Measurements from ENCODE around the gene MAFF. TPM values are rescaled to one million over a fixed set of nuclear protein-coding genes. Genes with fewer than 3 reads are reported as not detected.
A peak's percentile ranks its signal among the peaks of the same experiment; 100 is the strongest.
"Not testable (repeated sequence)": the region's sequence is repeated elsewhere in the genome, so short reads cannot be mapped to it uniquely, and the experiment has no call there.

Gene MAFF
- total RNA-seq (2014; rRNA removed; shearing (Covaris generic)): 2.6 and 5.3 TPM in 2 replicates

DNA sequence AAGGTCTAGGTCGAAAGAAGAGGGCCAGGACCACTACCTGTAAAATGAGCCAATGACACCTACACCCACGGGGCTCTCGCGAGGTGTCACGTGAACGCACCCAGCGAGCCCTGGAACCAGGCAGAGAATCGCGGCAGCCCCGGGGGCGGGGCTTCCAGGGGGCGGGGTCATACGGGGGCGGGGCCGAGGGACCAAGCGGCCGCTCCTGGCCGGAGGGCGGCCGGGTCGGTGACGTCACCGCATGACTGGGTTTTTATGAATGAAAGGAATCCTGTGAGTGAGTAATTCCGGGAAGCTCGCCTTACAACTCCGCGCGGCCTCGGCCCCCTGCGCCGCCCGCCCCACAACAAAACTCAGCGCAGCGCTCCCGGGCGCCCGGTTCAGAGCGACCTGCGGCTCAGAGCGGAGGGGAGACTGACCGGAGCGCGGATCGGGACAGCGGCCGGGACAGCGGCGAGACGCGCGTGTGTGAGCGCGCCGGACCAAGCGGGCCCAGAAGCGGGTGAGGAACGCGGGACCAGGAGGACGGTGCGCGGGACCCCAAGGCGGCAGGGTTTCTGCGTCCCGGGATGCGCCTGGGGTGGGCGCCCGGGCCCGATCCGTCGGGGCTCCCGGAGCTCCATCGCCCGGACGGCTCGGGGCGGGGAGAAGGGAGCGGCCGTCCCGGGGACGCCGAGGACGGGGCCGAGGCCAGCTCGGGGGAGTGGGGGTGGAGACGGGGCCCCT, at the start of gene MAFF:
MAFF (plus strand) TSS at position 284 of the 726 bp plus-strand sequence. CDS start 11,860 bp downstream, outside the sequence.
- Histone ChIP-seq H3K36me3 (replicated peaks; ENCODE audit: control insufficient read depth, insufficient read depth, low read length) (no peaks in the 10 kb centered on the region), H3K27me3 (ENCODE audit: control insufficient read depth, insufficient read depth, low read length) (peaks cover 12% of the 10 kb centered on the region), H3K4me3 (ENCODE audit: insufficient read depth, low read depth, low read length) (peak within 1 kb of the TSS; percentile 75)
- peak; percentile 99 for DNase-seq

DNA sequence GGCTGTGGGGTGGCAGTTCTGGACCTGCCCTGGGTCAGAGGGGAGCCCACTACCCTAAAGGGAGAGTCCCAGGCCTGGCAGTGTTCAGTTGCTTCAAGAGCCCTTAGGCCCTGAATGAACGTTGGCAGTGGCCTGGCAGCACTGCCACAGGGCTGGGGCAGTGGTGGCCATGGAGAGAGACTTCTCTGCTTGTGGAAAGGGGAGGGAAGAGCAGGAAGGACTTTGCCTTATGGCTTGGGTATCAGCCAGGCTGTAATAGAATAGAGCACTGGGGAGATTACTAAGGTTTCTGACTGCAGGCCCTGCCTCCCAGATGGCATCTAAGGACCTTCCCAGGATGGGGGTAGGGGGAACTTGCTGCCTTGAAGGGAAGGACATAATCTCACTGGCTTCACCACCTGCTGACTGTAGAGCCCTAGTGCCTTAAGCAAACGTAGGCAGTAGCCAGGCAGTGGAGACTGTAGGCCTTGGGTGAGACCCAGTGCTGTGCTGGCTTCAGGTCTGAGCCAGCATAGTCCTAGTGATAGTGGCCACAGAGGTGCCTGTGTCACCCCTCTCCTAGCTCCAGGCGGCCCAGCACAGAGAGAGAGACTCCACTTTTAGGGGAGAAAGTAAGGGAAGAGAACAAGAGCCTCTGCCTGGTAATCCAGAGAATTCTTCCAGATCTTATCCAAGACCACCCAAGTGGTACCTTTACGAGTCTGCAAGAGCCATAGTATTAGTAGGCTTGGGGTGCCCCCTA, 47.8 kb upstream of the MAFF start:
- Histone ChIP-seq H3K36me3 (replicated peaks; ENCODE audit: control insufficient read depth, insufficient read depth, low read length) (no peaks in the 10 kb centered on the region), H3K4me3 (ENCODE audit: insufficient read depth, low read depth, low read length) (no peak overlapping the region)
- DNase-seq: no peak

DNA sequence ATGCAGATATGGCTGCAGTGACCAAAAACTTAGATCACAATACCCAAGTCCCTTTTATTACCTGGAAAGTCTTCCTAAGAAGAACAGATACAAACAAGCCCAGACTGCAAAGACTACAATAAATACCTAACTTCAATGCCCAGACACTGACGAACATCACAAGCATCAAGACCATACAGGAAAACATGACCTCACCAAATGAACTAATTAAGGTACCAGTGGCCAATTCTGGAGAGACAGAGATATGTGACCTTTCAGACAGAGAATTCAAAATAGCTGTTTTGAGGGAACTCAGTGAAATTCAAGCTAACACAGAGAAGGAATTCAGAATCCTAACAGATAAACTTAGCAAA, 47.3 kb upstream of the MAFF start:
- H3K36me3 ChIP-seq (replicated peaks; ENCODE audit: control insufficient read depth, insufficient read depth, low read length); H3K27me3 ChIP-seq (ENCODE audit: control insufficient read depth, insufficient read depth, low read length); H3K4me3 ChIP-seq (ENCODE audit: insufficient read depth, low read depth, low read length); DNase-seq: not testable (repeated sequence)

More for the DNA sequence above, 47.8 kb upstream of the MAFF start:
- no peaks in the 10 kb centered on the region for H3K27me3 ChIP-seq (ENCODE audit: control insufficient read depth, insufficient read depth, low read length)

DNA sequence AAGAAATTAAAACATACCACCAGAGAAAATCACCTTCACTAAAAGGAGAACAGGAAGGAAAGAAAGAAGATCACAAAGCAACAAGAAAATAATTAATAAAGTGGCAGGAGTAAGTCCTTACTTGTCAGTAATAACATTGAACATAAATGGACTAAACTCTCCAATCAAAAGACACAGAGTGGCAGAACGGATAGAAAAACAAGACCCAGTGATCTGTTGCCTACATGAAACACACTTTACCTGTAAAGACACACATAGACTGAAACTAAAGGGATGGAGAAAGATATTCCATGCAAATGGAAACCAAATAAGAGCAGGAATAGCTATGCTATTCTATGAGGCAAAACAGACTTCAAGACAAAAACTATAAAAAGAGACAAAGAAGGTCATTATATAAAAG, 46.1 kb upstream of the MAFF start:
- no peak overlapping the region for H3K4me3 ChIP-seq (ENCODE audit: insufficient read depth, low read depth, low read length)
- H3K27me3 ChIP-seq (ENCODE audit: control insufficient read depth, insufficient read depth, low read length): no peaks in the 10 kb centered on the region

DNA sequence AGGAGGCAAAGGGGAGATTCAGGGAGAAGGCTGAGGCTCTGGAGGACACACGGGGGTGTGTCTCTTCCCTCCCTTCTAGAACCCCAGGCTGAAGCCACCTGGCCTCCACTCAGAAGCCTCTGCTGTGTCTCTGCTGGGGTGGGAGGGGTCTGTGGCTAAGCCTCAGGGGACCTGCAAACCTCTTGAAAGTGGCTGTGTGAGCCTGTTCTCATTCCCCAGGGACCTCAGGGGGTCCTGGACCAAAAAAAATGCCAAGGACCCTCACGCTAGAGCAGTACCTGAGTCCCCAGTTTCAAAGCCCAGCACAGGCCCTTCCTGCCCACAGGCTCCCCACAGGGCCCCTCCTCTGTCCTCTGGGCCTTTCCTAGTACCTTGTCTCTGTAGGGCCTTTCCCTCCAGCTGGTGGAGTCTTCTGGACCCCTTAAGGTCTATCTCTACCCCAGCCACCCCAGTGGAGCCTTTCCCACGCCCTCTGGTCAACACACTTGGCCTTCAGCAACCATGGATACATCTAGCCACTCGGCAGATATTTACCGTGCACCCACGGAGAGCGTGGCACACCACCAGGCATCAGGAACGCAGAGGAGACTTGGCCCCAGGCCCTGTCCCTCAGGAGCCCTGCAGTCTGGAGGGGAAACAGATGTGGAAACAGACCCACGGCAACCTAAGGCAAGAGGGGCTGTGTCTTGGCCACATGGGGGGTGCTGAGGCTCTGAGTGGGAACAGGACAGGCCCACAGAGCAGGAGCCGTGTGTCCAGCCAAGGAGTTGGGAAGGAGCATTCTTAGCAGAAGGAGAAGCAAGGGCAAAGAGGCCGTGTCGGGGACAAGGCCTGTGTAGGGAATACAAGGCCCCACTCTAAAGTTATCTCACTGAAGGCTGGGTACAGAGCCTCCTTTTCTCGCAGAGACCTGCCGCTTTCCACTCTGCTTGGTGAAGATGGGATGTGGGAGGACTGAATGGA, 38.6 kb upstream of the MAFF start:
- no peak overlapping the region for H3K4me3 ChIP-seq (ENCODE audit: insufficient read depth, low read depth, low read length)
- no peaks in the 10 kb centered on the region for H3K27me3 ChIP-seq (ENCODE audit: control insufficient read depth, insufficient read depth, low read length)
- DNase-seq: peak; percentile 15
- no peaks in the 10 kb centered on the region; the same call in 1 of the 2 replicates for H3K36me3 ChIP-seq (replicated peaks; ENCODE audit: control insufficient read depth, insufficient read depth, low read length)

More for the DNA sequence above, 46.1 kb upstream of the MAFF start:
- H3K36me3 ChIP-seq (replicated peaks; ENCODE audit: control insufficient read depth, insufficient read depth, low read length): no peaks in the 10 kb centered on the region
- DNase-seq: no peak

DNA sequence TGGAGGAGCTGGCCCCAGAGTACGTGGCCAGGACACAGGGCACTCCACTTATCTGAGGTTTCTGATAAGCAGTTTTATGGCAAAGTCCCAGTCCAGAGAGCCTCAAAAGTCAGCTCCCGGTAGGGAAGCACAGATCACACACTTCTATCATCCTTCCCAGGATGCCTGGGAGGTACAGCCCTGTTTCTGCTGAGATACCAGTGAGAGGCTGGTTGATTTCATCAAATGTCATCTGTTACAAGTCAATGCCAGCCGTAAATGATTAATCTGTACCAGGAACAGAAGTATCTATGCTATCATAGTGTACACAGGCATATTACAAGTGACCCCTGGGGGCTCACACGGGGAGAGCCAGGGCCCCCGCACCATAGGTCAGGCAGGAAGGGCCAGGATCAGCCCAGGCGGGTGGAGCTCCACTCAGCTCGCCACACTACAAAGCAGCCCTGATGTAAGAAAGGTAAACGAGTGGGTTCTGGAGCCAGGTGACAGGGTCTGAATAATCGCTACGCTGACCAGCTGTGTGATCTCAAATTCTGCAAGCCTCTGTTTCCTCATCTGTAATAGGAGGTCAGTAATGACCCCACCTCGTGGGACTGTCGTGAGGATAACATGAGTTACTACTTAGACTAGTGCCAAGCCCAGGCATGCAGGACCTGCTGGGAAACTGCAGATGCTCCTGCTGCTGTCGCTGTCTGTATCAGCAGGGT, 37.8 kb upstream of the MAFF start:
- no peaks in the 10 kb centered on the region for H3K27me3 ChIP-seq (ENCODE audit: control insufficient read depth, insufficient read depth, low read length)
- no peaks in the 10 kb centered on the region; the same call in 1 of the 2 replicates for H3K36me3 ChIP-seq (replicated peaks; ENCODE audit: control insufficient read depth, insufficient read depth, low read length)
- H3K4me3 ChIP-seq (ENCODE audit: insufficient read depth, low read depth, low read length): no peak overlapping the region
- DNase-seq: peak; percentile 16

DNA sequence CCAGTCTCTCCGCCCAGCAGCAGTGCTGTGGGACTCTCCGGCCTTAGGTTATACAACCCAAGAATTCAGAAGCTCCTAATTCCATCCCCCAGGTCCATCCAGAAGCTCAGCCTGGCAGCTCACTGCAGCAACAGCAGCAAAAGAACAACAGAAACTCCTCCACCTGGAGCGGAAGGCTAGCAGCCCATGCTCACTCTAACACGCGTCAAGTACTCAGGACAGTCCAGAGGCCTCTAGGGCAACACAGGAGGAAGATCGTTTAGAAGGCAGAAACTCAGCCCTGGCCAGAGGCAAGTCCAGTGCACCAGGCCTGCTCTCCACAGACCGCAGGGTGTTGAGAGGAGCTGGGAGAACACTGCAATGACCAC, 37.3 kb upstream of the MAFF start:
- Histone ChIP-seq H3K4me3 (ENCODE audit: insufficient read depth, low read depth, low read length) (no peak overlapping the region), H3K36me3 (replicated peaks; ENCODE audit: control insufficient read depth, insufficient read depth, low read length) (no peaks in the 10 kb centered on the region; the same call in 1 of the 2 replicates), H3K27me3 (ENCODE audit: control insufficient read depth, insufficient read depth, low read length) (no peaks in the 10 kb centered on the region)
- peak; percentile 31 for DNase-seq

DNA sequence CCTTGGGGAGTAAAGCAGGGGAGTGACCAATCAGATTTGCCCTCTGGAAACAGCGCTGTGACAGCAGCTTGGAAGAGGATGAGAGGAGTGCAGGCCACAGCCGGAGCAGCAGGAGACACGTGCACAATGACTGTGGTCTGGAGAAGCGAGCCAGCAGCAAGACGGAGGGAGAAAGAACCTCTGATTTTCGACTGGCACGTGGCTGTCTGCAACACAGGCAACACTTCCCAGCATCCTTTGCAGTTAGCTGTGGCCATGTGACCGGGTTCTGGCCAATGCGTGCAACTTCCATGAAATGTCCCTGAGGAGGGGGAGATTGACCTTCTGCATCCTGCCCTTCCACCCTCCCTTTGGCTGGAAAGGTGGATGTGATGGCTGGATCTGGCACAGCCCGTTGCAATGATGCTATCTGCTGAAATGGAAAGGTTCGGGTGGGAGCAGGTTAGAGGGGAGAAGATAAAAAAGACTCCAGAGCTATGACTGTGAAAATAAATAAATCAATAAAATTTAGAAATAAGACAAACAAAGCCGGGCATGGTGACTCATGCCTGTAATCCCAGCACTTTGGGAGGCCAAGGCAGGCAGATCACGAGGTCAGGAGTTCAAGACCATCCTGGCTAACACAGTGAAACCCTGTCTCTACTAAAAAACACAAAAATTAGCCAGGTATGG, 35.7 kb upstream of the MAFF start:
- Histone ChIP-seq H3K27me3 (ENCODE audit: control insufficient read depth, insufficient read depth, low read length) (no peaks in the 10 kb centered on the region), H3K4me3 (ENCODE audit: insufficient read depth, low read depth, low read length) (no peak overlapping the region), H3K36me3 (replicated peaks; ENCODE audit: control insufficient read depth, insufficient read depth, low read length) (no peaks in the 10 kb centered on the region; the same call in 1 of the 2 replicates)
- DNase-seq: peak; percentile 12

DNA sequence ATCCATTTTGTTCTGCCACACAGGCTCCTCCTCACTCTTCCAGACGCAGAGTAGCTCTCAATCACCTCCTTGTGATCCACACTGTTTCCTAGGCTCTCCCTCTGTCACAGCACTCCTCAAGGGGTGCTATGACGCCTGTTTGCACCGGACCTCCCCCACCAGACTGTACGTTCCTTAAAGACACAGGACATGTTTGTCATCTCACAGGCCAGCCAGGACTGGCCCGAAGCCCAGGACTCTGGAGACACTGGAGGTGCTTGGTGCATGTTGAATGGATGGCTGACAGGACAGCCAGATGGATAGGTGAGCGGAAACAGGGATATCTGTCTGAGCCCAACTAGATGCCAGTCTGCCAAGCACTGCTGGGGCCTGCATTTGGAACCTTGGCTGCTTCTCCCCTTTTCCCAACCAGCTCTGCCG, 33.8 kb upstream of the MAFF start:
- no peak for DNase-seq
- Histone ChIP-seq H3K27me3 (ENCODE audit: control insufficient read depth, insufficient read depth, low read length) (no peaks in the 10 kb centered on the region), H3K4me3 (ENCODE audit: insufficient read depth, low read depth, low read length) (no peak overlapping the region), H3K36me3 (replicated peaks; ENCODE audit: control insufficient read depth, insufficient read depth, low read length) (no peaks in the 10 kb centered on the region; the same call in 1 of the 2 replicates)

DNA sequence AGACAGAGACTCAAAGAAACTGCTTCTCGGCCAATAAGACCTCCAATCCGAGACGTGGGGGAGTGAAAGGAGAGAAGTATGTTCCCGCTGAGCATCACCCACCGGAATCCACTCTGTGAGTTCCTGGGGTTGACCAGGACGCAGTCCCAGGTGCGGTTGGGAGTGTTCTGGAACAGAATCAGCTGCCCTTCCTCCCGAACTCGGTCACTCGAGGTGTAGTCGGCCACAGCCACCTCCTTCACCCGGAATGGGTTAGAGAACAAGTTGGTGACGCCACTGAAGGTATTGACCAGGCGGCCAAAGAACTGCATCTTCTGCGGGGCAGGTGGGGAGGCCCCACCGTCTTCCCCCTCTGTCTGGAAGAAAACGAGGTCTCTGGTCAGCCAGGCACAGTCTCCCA, 32.7 kb upstream of the MAFF start:
- no peaks in the 10 kb centered on the region for H3K27me3 ChIP-seq (ENCODE audit: control insufficient read depth, insufficient read depth, low read length)
- no peak overlapping the region for H3K4me3 ChIP-seq (ENCODE audit: insufficient read depth, low read depth, low read length)

DNA sequence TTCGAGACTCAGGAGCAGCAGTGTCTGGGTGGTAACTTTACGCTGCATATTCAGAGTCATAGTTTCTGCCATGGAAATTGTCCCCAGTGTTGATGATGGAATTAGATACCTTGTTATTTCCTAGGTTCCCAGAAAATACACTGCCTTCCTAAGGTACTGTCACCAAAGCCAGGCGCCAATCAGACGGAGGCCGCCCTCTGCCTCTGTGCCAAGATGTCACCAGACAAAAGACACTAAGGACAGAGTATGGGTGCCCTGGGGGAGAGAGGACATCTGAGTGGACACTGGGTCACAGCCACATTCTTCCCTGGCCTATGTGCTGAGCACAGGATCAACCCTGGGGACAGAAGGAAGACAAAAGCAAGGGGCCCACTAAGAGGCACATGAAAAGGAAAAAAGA, 31.3 kb upstream of the MAFF start:
- Histone ChIP-seq H3K27me3 (ENCODE audit: control insufficient read depth, insufficient read depth, low read length) (no peaks in the 10 kb centered on the region), H3K36me3 (replicated peaks; ENCODE audit: control insufficient read depth, insufficient read depth, low read length) (no peaks in the 10 kb centered on the region; the same call in 1 of the 2 replicates), H3K4me3 (ENCODE audit: insufficient read depth, low read depth, low read length) (no peak overlapping the region)
- DNase-seq: no peak

More for the DNA sequence above, 32.7 kb upstream of the MAFF start:
- no peak for DNase-seq
- no peaks in the 10 kb centered on the region; the same call in 1 of the 2 replicates for H3K36me3 ChIP-seq (replicated peaks; ENCODE audit: control insufficient read depth, insufficient read depth, low read length)

DNA sequence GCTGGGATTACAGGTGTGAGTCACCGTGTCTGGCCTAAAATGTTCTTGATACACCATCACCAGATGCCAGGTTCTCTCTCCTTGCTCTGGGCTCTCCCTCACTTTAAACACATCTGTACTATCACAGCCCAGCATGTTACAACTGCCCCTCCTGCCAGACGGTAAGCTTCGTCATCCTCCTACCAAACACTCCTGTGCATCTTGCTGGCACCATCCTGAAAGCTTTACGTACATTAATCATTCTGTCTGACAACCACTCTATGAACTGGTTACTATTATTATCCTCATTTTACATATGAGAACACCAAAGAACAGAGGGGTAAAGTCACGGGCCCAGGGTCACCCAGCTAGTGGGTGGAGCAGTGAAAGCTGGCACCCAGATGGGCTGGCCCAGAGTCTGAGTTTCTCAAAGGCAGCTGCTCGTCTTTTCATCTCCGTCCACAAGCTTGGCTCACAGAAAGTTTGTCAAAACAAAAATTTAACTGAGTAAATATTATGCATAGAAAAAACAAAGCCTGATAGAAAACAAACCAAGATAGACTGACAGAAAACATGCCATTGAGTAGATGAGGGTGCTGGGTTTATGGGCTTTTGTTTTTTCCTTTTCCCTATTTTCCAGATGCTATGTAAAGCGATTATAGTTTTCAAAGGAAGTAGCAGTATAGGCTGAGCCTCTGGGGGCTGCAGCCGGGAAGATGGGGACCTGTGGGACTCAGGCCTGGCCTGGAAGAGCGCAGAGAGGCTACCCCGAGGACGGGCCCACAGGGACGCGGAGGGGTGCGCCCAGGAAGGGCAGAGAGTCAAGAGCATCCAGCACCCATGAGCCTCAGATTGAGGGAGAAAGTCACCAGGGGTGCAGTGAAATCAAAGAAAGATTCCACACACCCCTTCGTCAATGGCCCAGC, 29.6 kb upstream of the MAFF start:
- H3K36me3 ChIP-seq (replicated peaks; ENCODE audit: control insufficient read depth, insufficient read depth, low read length): no peaks in the 10 kb centered on the region
- H3K4me3 ChIP-seq (ENCODE audit: insufficient read depth, low read depth, low read length): no peak overlapping the region
- no peaks in the 10 kb centered on the region for H3K27me3 ChIP-seq (ENCODE audit: control insufficient read depth, insufficient read depth, low read length)
- no peak for DNase-seq
